Caco-2 (cell line): ENCODE results near the gene SEPSECS. TPM values are rescaled to one million over a fixed set of nuclear protein-coding genes. Genes with fewer than 3 reads are reported as not detected.

Experiments used
- BruUV-seq: library from RNA; stranded (reverse); fragments of 400-500 nt; replicated peaks from 2 replicates; lab custom pipeline; 2021; lab: Mats Ljungman, UMichigan
- CTCF ChIA-PET: fragments of 300-600 bp; sonication (Branson Sonifier 250); formaldehyde crosslinking; loops from one replicate; lab custom pipeline; 2022; ENCODE audit warnings: antibody characterized with exemption; lab: Charles Lee
- POLR2A ChIA-PET: fragments of 300-600 bp; sonication (Branson Sonifier 250); formaldehyde crosslinking; loops from one replicate; lab custom pipeline; 2022; ENCODE audit warnings: antibody characterized with exemption; lab: Charles Lee
- DNase-seq, 2 experiments: peaks; one replicate each; pipeline versions ENCODE4 v3.0.0 to v3.0.0-alpha.2; 2020 to 2022
- H3K27me3 ChIP-seq: replicated peaks from 2 replicates; pipeline ENCODE4 v1.6.0; 2011; ENCODE audit warnings: low read length; ENCODE audit not compliant: control insufficient read depth, insufficient read depth
- H3K36me3 ChIP-seq: 2 replicates; pipeline ENCODE4 v1.5.1; 2011; ENCODE audit warnings: low read length; ENCODE audit not compliant: control insufficient read depth, insufficient read depth
- H3K4me1 ChIP-seq: fragments of 250-450 bp; sonication (Bioruptor Pico); 2 replicates; pipeline ENCODE4 v1.5.1; 2020; ENCODE audit warnings: mild to moderate bottlenecking
- H3K4me3 ChIP-seq: 2 replicates; pipeline ENCODE4 v1.5.1; 2011; ENCODE audit warnings: low read depth, mild to moderate bottlenecking, control low read depth, low read length
- H3K9me3 ChIP-seq: fragments of 250-450 bp; sonication (Bioruptor Pico); 2 replicates; pipeline ENCODE4 v1.5.1; 2020; ENCODE audit warnings: mild to moderate bottlenecking, moderate library complexity
- H3K27ac Mint-ChIP-seq: one replicate; pipeline ENCODE4 v1.8.0; 2022; ENCODE audit warnings: mixed read lengths; ENCODE audit not compliant: unreplicated experiment
- H3K27me3 Mint-ChIP-seq: one replicate; pipeline ENCODE4 v1.8.0; 2022; ENCODE audit warnings: mixed read lengths; ENCODE audit not compliant: insufficient read depth, unreplicated experiment
- H3K36me3 Mint-ChIP-seq: one replicate; pipeline ENCODE4 v1.8.0; 2022; ENCODE audit warnings: mild to moderate bottlenecking, mixed read lengths; ENCODE audit not compliant: insufficient read depth, unreplicated experiment
- H3K4me1 Mint-ChIP-seq: one replicate; pipeline ENCODE4 v1.8.0; 2022; ENCODE audit warnings: low read depth, mixed read lengths; ENCODE audit not compliant: unreplicated experiment
- H3K4me3 Mint-ChIP-seq: one replicate; pipeline ENCODE4 v1.8.0; 2022; ENCODE audit warnings: mild to moderate bottlenecking, moderate library complexity, mixed read lengths; ENCODE audit not compliant: unreplicated experiment
- H3K9me3 Mint-ChIP-seq: one replicate; pipeline ENCODE4 v1.8.0; 2022; ENCODE audit warnings: mixed read lengths; ENCODE audit not compliant: unreplicated experiment
- CTCF ChIP-seq, 2 experiments: fragments of 200-600 bp in 1 of 2; IDR thresholded peaks; 1 replicate in 1 of 2; 2 replicates in 1 of 2; pipeline versions ENCODE4 v1.5.1 to v1.8.0; 2011 to 2022; ENCODE audit warnings: antibody characterized with exemption in 1 of 2, control low read depth in 1 of 2, inconsistent platforms in 1 of 2, low read depth in 1 of 2, low read length in 1 of 2, mild to moderate bottlenecking in 1 of 2, moderate library complexity in 1 of 2; ENCODE audit not compliant: insufficient read depth in 1 of 2, severe bottlenecking in 1 of 2, unreplicated experiment in 1 of 2
- intact Hi-C: fragments of 100-400 bp; cut with micrococcal nuclease; formaldehyde crosslinking; loops from one replicate; pipeline ENCODE4 v1.10.0; 2022; ENCODE audit not compliant: unreplicated experiment
- total RNA-seq: library from RNA; stranded (reverse); gene quantifications from 2 replicates; pipeline ENCODE4 v1.2.3, GENCODE V29; 2022

The SEPSECS gene
- total RNA-seq, 1 experiment from 2014 or later: 5.7 TPM

- no peaks in the 10 kb centered on the region; the same call in 1 of the 2 replicates for H3K27me3 ChIP-seq
- H3K4me1 ChIP-seq: no peaks in the 10 kb centered on the region
- H3K9me3 Mint-ChIP-seq: no peaks in the 10 kb centered on the region
- H3K27ac Mint-ChIP-seq: no peak overlapping the region
- H3K27me3 Mint-ChIP-seq: no peaks in the 10 kb centered on the region
- CTCF ChIA-PET: no interaction called here
- no peaks in the 10 kb centered on the region for H3K9me3 ChIP-seq
- no peaks in the 10 kb centered on the region for H3K36me3 Mint-ChIP-seq
- BruUV-seq: no TSS peak
- H3K4me3 ChIP-seq: no peak overlapping the region
- TF ChIP-seq CTCF (IDR thresholded peaks at IDR 0.05; ENCODE audit: insufficient read depth in 1 of 2, low read depth in 1 of 2, low read length in 1 of 2, severe bottlenecking in 1 of 2, unreplicated experiment in 1 of 2): no peak
- DNase-seq: no peak
- intact Hi-C loops: no loop called here
- H3K36me3 ChIP-seq: no peaks in the 10 kb centered on the region
- no peak overlapping the region for H3K4me3 Mint-ChIP-seq
- POLR2A ChIA-PET: no interaction called here
- H3K4me1 Mint-ChIP-seq: no peaks in the 10 kb centered on the region
These were observed 46.0 kb downstream of the SEPSECS start for GRCh38 chr4:25113915-25114904.

GRCh38 chr4:25112995-25113380 is 47.3 kb downstream of the SEPSECS start:
- Histone ChIP-seq H3K9me3 (no peaks in the 10 kb centered on the region), H3K27me3 (no peaks in the 10 kb centered on the region; the same call in 1 of the 2 replicates), H3K36me3 (no peaks in the 10 kb centered on the region), H3K4me1 (no peaks in the 10 kb centered on the region), H3K4me3 (no peak overlapping the region)
- H3K27ac Mint-ChIP-seq: no peak overlapping the region
- H3K36me3 Mint-ChIP-seq: no peaks in the 10 kb centered on the region
- no TSS peak for BruUV-seq
- no peak overlapping the region for H3K4me3 Mint-ChIP-seq
- no peaks in the 10 kb centered on the region for H3K27me3 Mint-ChIP-seq
- no peaks in the 10 kb centered on the region for H3K9me3 Mint-ChIP-seq
- intact Hi-C loops: no loop called here
- CTCF ChIA-PET: no interaction called here
- H3K4me1 Mint-ChIP-seq: no peaks in the 10 kb centered on the region
- TF ChIP-seq CTCF (IDR thresholded peaks at IDR 0.05; ENCODE audit: insufficient read depth in 1 of 2, low read depth in 1 of 2, low read length in 1 of 2, severe bottlenecking in 1 of 2, unreplicated experiment in 1 of 2): no peak
- no peak for DNase-seq
- POLR2A ChIA-PET: no interaction called here

GRCh38 chr4:25112366-25112994 is 47.8 kb downstream of the SEPSECS start:
- CTCF ChIA-PET: no interaction called here
- no peak for TF ChIP-seq CTCF (IDR thresholded peaks at IDR 0.05; ENCODE audit: insufficient read depth in 1 of 2, low read depth in 1 of 2, low read length in 1 of 2, severe bottlenecking in 1 of 2, unreplicated experiment in 1 of 2)
- H3K36me3 ChIP-seq: no peaks in the 10 kb centered on the region
- no peak for DNase-seq
- Mint-ChIP-seq H3K27me3 (no peaks in the 10 kb centered on the region), H3K4me1 (no peaks in the 10 kb centered on the region), H3K27ac (no peak overlapping the region), H3K9me3 (no peaks in the 10 kb centered on the region), H3K36me3 (no peaks in the 10 kb centered on the region), H3K4me3 (no peak overlapping the region)
- no peaks in the 10 kb centered on the region; the same call in 1 of the 2 replicates for H3K27me3 ChIP-seq
- no peak overlapping the region for H3K4me3 ChIP-seq
- no peaks in the 10 kb centered on the region for H3K9me3 ChIP-seq
- POLR2A ChIA-PET: no interaction called here
- BruUV-seq: no TSS peak
- intact Hi-C loops: no loop called here
- no peaks in the 10 kb centered on the region for H3K4me1 ChIP-seq
